HG02885 (cell line): Measurements from ENCODE around the gene ABHD16A.

Experiments used
- ATAC-seq: cut with Tn5 transposase; IDR thresholded peaks from one replicate; pipeline ENCODE4 v1.9.1; 2021; ENCODE audit warnings: mild to moderate bottlenecking; ENCODE audit not compliant: unreplicated experiment, poor library complexity

Gene ABHD16A

GRCh38 chr6:31702819-31703716 is at the start of gene ABHD16A:
TSS of gene ABHD16A (minus strand) at chr6:31703324. CDS start at chr6:31703281, 43 bp downstream.
- peak; percentile 93 for ATAC-seq

GRCh38 chr6:31752739-31753319 is 49.7 kb upstream of the ABHD16A start:
- ATAC-seq, result no peak

- ATAC-seq, result no peak
Measured at GRCh38 chr6:31750411-31751022, 47.4 kb upstream of the ABHD16A start.

- ATAC-seq, result no peak
Measured at GRCh38 chr6:31749301-31750036, 46.3 kb upstream of the ABHD16A start.

- ATAC-seq, result no peak
Measured at GRCh38 chr6:31744422-31744821, 41.3 kb upstream of the ABHD16A start.

- no peak for ATAC-seq
Measured at GRCh38 chr6:31742894-31743293, 39.8 kb upstream of the ABHD16A start.

GRCh38 chr6:31741815-31742214 is 38.7 kb upstream of the ABHD16A start:
- ATAC-seq, result no peak

- ATAC-seq, result no peak
Measured at GRCh38 chr6:31740397-31741223, 37.5 kb upstream of the ABHD16A start.

GRCh38 chr6:31739639-31740396 is 36.7 kb upstream of the ABHD16A start, which contains the start of gene MSH5:
TSS of gene MSH5 (plus strand) at chr6:31740005. CDS start at chr6:31740467, 462 bp downstream.
- peak; percentile 83 for ATAC-seq

- no peak for ATAC-seq
Measured at GRCh38 chr6:31737991-31738979, 35.2 kb upstream of the ABHD16A start.

- no peak for ATAC-seq
Measured at GRCh38 chr6:31737315-31737990, 34.3 kb upstream of the ABHD16A start.

GRCh38 chr6:31736768-31737314 is 33.7 kb upstream of the ABHD16A start:
- ATAC-seq, result no peak

GRCh38 chr6:31736021-31736767 is 33.1 kb upstream of the ABHD16A start, which contains the start of gene CLIC1:
TSS of gene CLIC1 (minus strand) at chr6:31736530. CDS start at chr6:31736300, 230 bp downstream.
- ATAC-seq, result no peak

GRCh38 chr6:31734821-31735406 is 31.8 kb upstream of the ABHD16A start:
- ATAC-seq, result no peak

GRCh38 chr6:31734247-31734820 is 31.2 kb upstream of the ABHD16A start:
- ATAC-seq, result no peak
